Left colon (tissue), 2 donors: ENCODE results near the gene RRP12. TPM values are rescaled to one million over a fixed set of nuclear protein-coding genes. Genes with fewer than 3 reads are reported as not detected.

Source experiments
- total RNA-seq, 2 donors: library from RNA; stranded (reverse); fragmentation: NEBNext Ultra II Directional; extraction: Animal tissue kit (Norgen Biotek cat#: 25700); gene quantifications; one replicate each; pipeline ENCODE4 v1.2.1, GENCODE V29; 2021
- donor health status: DM: no; HTN: no; CAD: no.
- donor health status: DM: yes; HTN: yes; CAD: no.

The RRP12 gene
- total RNA-seq, 2 donors from 2014 or later, result 13.9 to 15.1 TPM

Other genes with a start within 250 kb of the RRP12 start
- gene SLIT1, start 215.4 kb downstream of the RRP12 start, total RNA-seq, result under 1 TPM; 0.06 to 0.25 TPM
- 1 to 10 TPM; 6.4 to 6.8 TPM for gene ARHGAP19, start 108.7 kb downstream of the RRP12 start, total RNA-seq
- 10 to 100 TPM in 1 of 2 donors, 1 to 10 TPM in 1; 6.9 to 10.5 TPM for gene FRAT1, start 82.1 kb downstream of the RRP12 start, total RNA-seq
- gene FRAT2, start 66.6 kb downstream of the RRP12 start, total RNA-seq, result 10 to 100 TPM; 41.4 to 43.9 TPM
- gene PGAM1, start 24.9 kb upstream of the RRP12 start, total RNA-seq, result 100 to 1,000 TPM; 216 to 249 TPM
- gene EXOSC1, start 44.7 kb upstream of the RRP12 start, total RNA-seq, result 10 to 100 TPM; 21.7 to 22.6 TPM
- 10 to 100 TPM; 29.1 to 31.5 TPM for gene ZDHHC16, start 44.8 kb upstream of the RRP12 start, total RNA-seq
- gene MMS19, start 97.1 kb upstream of the RRP12 start, total RNA-seq, result 10 to 100 TPM; 38.9 to 42.3 TPM
- 1 to 10 TPM; 1.8 to 2.4 TPM for gene UBTD1, start 97.6 kb upstream of the RRP12 start, total RNA-seq
- not detected for gene ANKRD2, start 171.4 kb upstream of the RRP12 start, total RNA-seq
- gene HOGA1, start 183.0 kb upstream of the RRP12 start, total RNA-seq, result under 1 TPM in 1 of 2 donors, not detected in 1; 0.15 TPM
- not detected for gene C10orf62, start 188.4 kb upstream of the RRP12 start, total RNA-seq
- 1 to 10 TPM; 1.3 to 1.6 TPM for gene MORN4, start 232.2 kb upstream of the RRP12 start, total RNA-seq
- gene PI4K2A, start 239.3 kb upstream of the RRP12 start, total RNA-seq, result 10 to 100 TPM in 1 of 2 donors, 1 to 10 TPM in 1; 9.4 to 13.0 TPM